Stomach (tissue), 4 donors: ENCODE measurements around the gene PERM1.

ENCODE experiments used
- CTCF ChIP-seq, 7 experiments: fragments of 450-650 bp in 4 of 7; fragments of 200-600 bp in 3 of 7; sonication (generic) in 3 of 7; IDR thresholded peaks; one replicate each; pipeline ENCODE4 v1.5.1; 2016 to 2019; ENCODE audit warnings: antibody characterized with exemption in 7 of 7, control low read depth in 2 of 7, mild to moderate bottlenecking in 1 of 7
- POLR2A ChIP-seq, 4 donors: fragments of 450-650 bp; IDR thresholded peaks; one replicate each; pipeline ENCODE4 v1.6.1; 2016; ENCODE audit warnings: antibody characterized with exemption in 4 of 4, control low read depth in 2 of 4, mild to moderate bottlenecking in 1 of 4, moderate library complexity in 1 of 4
- POLR2AphosphoS5 ChIP-seq, 3 donors: sonication (generic); formaldehyde crosslinking; IDR thresholded peaks; one replicate each; pipeline ENCODE4 v1.6.1; 2016; ENCODE audit warnings: antibody characterized with exemption in 3 of 3

GRCh38 chr1:996851-997712 is 15.2 kb upstream of the PERM1 start:
- TF ChIP-seq CTCF (IDR thresholded peaks at IDR 0.05) (no peak), POLR2AphosphoS5 (IDR thresholded peaks at IDR 0.05) (no peak), POLR2A (IDR thresholded peaks at IDR 0.05) (no peak)
